Body of pancreas (tissue), 4 donors: ENCODE measurements around the gene CSRP1.

Source experiments
- POLR2A ChIP-seq, 3 donors: fragments of 450-650 bp; IDR thresholded peaks; one replicate each; pipeline ENCODE4 v1.6.1; 2016; ENCODE audit warnings: antibody characterized with exemption in 3 of 3, mild to moderate bottlenecking in 2 of 3
- TF ChIP-seq, protein P1 (sequence below), 7 experiments: fragments of 450-650 bp in 4 of 7; fragments of 200-600 bp in 3 of 7; sonication (generic) in 3 of 7; IDR thresholded peaks; one replicate each; pipeline ENCODE4 v1.5.1; 2016 to 2019; ENCODE audit warnings: antibody characterized with exemption in 7 of 7

DNA sequence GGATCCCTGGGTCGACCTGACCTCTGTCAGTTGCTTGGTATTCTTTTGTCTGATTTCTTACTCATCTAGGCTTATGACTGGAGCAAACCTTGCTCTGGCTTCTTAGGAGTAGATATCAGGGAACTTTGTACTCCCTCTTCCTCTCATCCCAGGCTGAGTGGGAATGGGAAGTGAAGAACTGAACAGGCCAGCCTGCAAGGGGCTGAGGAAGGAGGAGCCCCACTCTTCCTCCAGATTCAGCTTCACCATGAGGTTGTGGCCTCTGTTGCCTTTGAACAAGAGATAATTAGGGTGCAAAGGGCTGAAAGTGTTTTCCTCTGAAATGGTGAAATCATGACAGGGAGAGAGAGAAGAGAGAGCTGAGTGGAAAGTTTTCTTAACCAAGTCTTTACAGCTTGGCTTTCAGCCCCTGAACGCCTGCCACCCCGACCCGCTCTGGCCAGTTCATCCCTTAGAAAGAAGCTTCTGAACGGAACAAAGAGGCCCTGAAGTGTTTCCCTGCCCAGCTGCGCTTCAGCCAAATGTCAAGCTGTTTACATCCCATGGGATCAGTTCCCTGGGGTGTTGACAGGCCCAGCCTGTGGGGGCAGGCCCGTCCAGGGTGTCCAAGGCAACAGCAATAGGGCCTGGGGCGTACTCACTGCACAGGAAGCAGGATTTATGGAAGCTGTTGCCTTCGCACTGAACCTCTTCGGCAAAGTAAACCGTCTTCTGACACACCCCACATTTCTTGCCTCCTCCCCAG lies 11.2 kb downstream of the CSRP1 start:
- no peak for TF ChIP-seq POLR2A (IDR thresholded peaks at IDR 0.05)
- TF ChIP-seq, protein P1, sequence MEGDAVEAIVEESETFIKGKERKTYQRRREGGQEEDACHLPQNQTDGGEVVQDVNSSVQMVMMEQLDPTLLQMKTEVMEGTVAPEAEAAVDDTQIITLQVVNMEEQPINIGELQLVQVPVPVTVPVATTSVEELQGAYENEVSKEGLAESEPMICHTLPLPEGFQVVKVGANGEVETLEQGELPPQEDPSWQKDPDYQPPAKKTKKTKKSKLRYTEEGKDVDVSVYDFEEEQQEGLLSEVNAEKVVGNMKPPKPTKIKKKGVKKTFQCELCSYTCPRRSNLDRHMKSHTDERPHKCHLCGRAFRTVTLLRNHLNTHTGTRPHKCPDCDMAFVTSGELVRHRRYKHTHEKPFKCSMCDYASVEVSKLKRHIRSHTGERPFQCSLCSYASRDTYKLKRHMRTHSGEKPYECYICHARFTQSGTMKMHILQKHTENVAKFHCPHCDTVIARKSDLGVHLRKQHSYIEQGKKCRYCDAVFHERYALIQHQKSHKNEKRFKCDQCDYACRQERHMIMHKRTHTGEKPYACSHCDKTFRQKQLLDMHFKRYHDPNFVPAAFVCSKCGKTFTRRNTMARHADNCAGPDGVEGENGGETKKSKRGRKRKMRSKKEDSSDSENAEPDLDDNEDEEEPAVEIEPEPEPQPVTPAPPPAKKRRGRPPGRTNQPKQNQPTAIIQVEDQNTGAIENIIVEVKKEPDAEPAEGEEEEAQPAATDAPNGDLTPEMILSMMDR (IDR thresholded peaks at IDR 0.05): no peak
